ENCODE data around the gene SLC17A5.
A peak's percentile ranks its signal among the peaks of the same experiment; 100 is the strongest.
"Not testable (repeated sequence)": the region's sequence is repeated elsewhere in the genome, so short reads cannot be mapped to it uniquely, and the experiment has no call there.

Gene SLC17A5

GRCh38 chr6:73666393-73666792 lies 12.6 kb upstream of the SLC17A5 start:
- DNase-seq (ENCODE audit: low spot score), result no peak

GRCh38 chr6:73665686-73666319 lies 12.0 kb upstream of the SLC17A5 start:
- no peak for DNase-seq (ENCODE audit: low spot score)

GRCh38 chr6:73664701-73665100 lies 10.9 kb upstream of the SLC17A5 start:
- no peak for DNase-seq (ENCODE audit: low spot score)

- no peak for DNase-seq (ENCODE audit: low spot score)
These were observed 3.4 kb upstream of the SLC17A5 start for GRCh38 chr6:73657201-73657600.

GRCh38 chr6:73656531-73657145 lies 2.8 kb upstream of the SLC17A5 start:
- DNase-seq (ENCODE audit: low spot score), result no peak

- DNase-seq (ENCODE audit: low spot score), result no peak
These were observed 1.6 kb upstream of the SLC17A5 start for GRCh38 chr6:73655341-73655917.

- peak; percentile 86 for DNase-seq (ENCODE audit: low spot score)
These were observed 888 bp downstream of the SLC17A5 start for GRCh38 chr6:73652637-73653570.

GRCh38 chr6:73649783-73650182 lies 4.0 kb downstream of the SLC17A5 start:
- DNase-seq (ENCODE audit: low spot score), result no peak

GRCh38 chr6:73648166-73648565 lies 5.6 kb downstream of the SLC17A5 start:
- no peak for DNase-seq (ENCODE audit: low spot score)

- DNase-seq (ENCODE audit: low spot score), result peak; percentile 18
These were observed 8.7 kb downstream of the SLC17A5 start for GRCh38 chr6:73644941-73645591.

GRCh38 chr6:73644030-73644429 lies 9.8 kb downstream of the SLC17A5 start:
- DNase-seq (ENCODE audit: low spot score), result no peak

- no peak for DNase-seq (ENCODE audit: low spot score)
These were observed 11.3 kb downstream of the SLC17A5 start for GRCh38 chr6:73642530-73642929.

GRCh38 chr6:73640179-73640750 lies 13.5 kb downstream of the SLC17A5 start:
- DNase-seq (ENCODE audit: low spot score), result no peak

- DNase-seq (ENCODE audit: low spot score), result no peak
These were observed 14.8 kb downstream of the SLC17A5 start for GRCh38 chr6:73639040-73639439.

- DNase-seq (ENCODE audit: low spot score), result no peak
These were observed 16.4 kb downstream of the SLC17A5 start for GRCh38 chr6:73637404-73637803.

GRCh38 chr6:73636048-73636447 lies 17.7 kb downstream of the SLC17A5 start:
- no peak for DNase-seq (ENCODE audit: low spot score)

- no peak for DNase-seq (ENCODE audit: low spot score)
These were observed 21.4 kb downstream of the SLC17A5 start for GRCh38 chr6:73632346-73632745.

- no peak for DNase-seq (ENCODE audit: low spot score)
These were observed 21.9 kb downstream of the SLC17A5 start for GRCh38 chr6:73631849-73632248.

GRCh38 chr6:73630401-73630800 lies 23.4 kb downstream of the SLC17A5 start:
- no peak for DNase-seq (ENCODE audit: low spot score)

GRCh38 chr6:73624896-73625295 lies 28.9 kb downstream of the SLC17A5 start:
- DNase-seq (ENCODE audit: low spot score), result no peak

- DNase-seq (ENCODE audit: low spot score), result not testable (repeated sequence)
These were observed 30.3 kb downstream of the SLC17A5 start for GRCh38 chr6:73623480-73623879.

- DNase-seq (ENCODE audit: low spot score), result not testable (repeated sequence)
These were observed 35.7 kb downstream of the SLC17A5 start for GRCh38 chr6:73618082-73618481.

Data from cerebellar cortex (tissue), 1 donor.